H9 (cell line): ENCODE measurements around the gene NPAS1. TPM values are rescaled to one million over a fixed set of nuclear protein-coding genes. Genes with fewer than 3 reads are reported as not detected.
A peak's percentile ranks its signal among the peaks of the same experiment; 100 is the strongest.

ENCODE experiments used
- DNase-seq: peaks from one replicate; pipeline ENCODE4 v3.0.0-alpha.2; 2017
- H2AFZ ChIP-seq: one replicate; pipeline ENCODE4 v1.6.1; 2013; ENCODE audit warnings: mild to moderate bottlenecking, low read length, control low read depth, moderate library complexity
- H2AK5ac ChIP-seq: 2 replicates; pipeline ENCODE4 v1.6.1; 2013; ENCODE audit warnings: low read length, control low read depth, mixed read lengths; ENCODE audit not compliant: insufficient read length
- H2BK120ac ChIP-seq: one replicate; pipeline ENCODE4 v1.6.1; 2013; ENCODE audit warnings: low read depth, mild to moderate bottlenecking, low read length, control low read depth, inconsistent platforms; ENCODE audit not compliant: poor library complexity, severe bottlenecking
- H2BK12ac ChIP-seq: 2 replicates; pipeline ENCODE4 v1.6.1; 2013; ENCODE audit warnings: low read length, control low read depth, mixed read lengths, low read depth; ENCODE audit not compliant: insufficient read length
- H2BK15ac ChIP-seq: 2 replicates; pipeline ENCODE4 v1.6.1; 2013; ENCODE audit warnings: low read depth, low read length, control low read depth
- H2BK20ac ChIP-seq: one replicate; pipeline ENCODE4 v1.6.1; 2013; ENCODE audit warnings: low read depth, mild to moderate bottlenecking, low read length, control low read depth, inconsistent platforms; ENCODE audit not compliant: poor library complexity, severe bottlenecking
- H2BK5ac ChIP-seq: 2 replicates; pipeline ENCODE4 v1.6.1; 2013; ENCODE audit warnings: low read length, control low read depth, mixed read lengths; ENCODE audit not compliant: insufficient read length
- H3K14ac ChIP-seq: 2 replicates; pipeline ENCODE4 v1.6.1; 2013; ENCODE audit warnings: low read length, control low read depth; ENCODE audit not compliant: insufficient read depth
- H3K18ac ChIP-seq: 2 replicates; pipeline ENCODE4 v1.6.1; 2013; ENCODE audit warnings: low read depth, mild to moderate bottlenecking, mixed read lengths, low read length, control low read depth; ENCODE audit not compliant: insufficient read length
- H3K23ac ChIP-seq: 2 replicates; pipeline ENCODE4 v1.6.1; 2013; ENCODE audit warnings: low read length, control low read depth, mixed read lengths, low read depth; ENCODE audit not compliant: insufficient read length
- H3K23me2 ChIP-seq: 2 replicates; pipeline ENCODE4 v1.6.1; 2013; ENCODE audit warnings: low read depth, mild to moderate bottlenecking, mixed read lengths, low read length, control low read depth; ENCODE audit not compliant: insufficient read length, poor library complexity, severe bottlenecking
- H3K27ac ChIP-seq: 2 replicates; pipeline ENCODE4 v1.5.1; 2013; ENCODE audit warnings: low read length, control low read depth, mixed read lengths, low read depth; ENCODE audit not compliant: insufficient read length
- H3K27me3 ChIP-seq: 2 replicates; pipeline ENCODE4 v1.6.1; 2013; ENCODE audit warnings: low read length, control low read depth, inconsistent platforms; ENCODE audit not compliant: insufficient read depth
- H3K4ac ChIP-seq: 2 replicates; pipeline ENCODE4 v1.6.1; 2013; ENCODE audit warnings: low read depth, mild to moderate bottlenecking, control low read depth, inconsistent platforms, low read length, moderate library complexity
- H3K4me1 ChIP-seq: 2 replicates; pipeline ENCODE4 v1.6.1; 2013; ENCODE audit warnings: low read length, control low read depth, inconsistent platforms; ENCODE audit not compliant: insufficient read depth
- H3K4me2 ChIP-seq: 2 replicates; pipeline ENCODE4 v1.6.1; 2013; ENCODE audit warnings: low read length, control low read depth, mixed read lengths; ENCODE audit not compliant: insufficient read length, insufficient read depth
- H3K56ac ChIP-seq: 2 replicates; pipeline ENCODE4 v1.6.1; 2013; ENCODE audit warnings: low read depth, mild to moderate bottlenecking, mixed read lengths, low read length, control low read depth; ENCODE audit not compliant: insufficient read length
- H3K79me1 ChIP-seq: 2 replicates; pipeline ENCODE4 v1.6.1; 2013; ENCODE audit warnings: low read depth, mild to moderate bottlenecking, moderate library complexity, low read length, control low read depth, inconsistent platforms; ENCODE audit not compliant: insufficient read depth, poor library complexity, severe bottlenecking
- H3K79me2 ChIP-seq: 2 replicates; pipeline ENCODE4 v1.6.1; 2013; ENCODE audit warnings: low read length, control low read depth, inconsistent platforms; ENCODE audit not compliant: insufficient read depth
- H3K9ac ChIP-seq: 2 replicates; pipeline ENCODE4 v1.6.1; 2013; ENCODE audit warnings: low read length, control low read depth, mixed read lengths; ENCODE audit not compliant: insufficient read length; ENCODE audit errors: extremely low read depth
- H3K9me3 ChIP-seq: one replicate; pipeline ENCODE4 v1.6.1; 2013; ENCODE audit warnings: low read depth, low read length, inconsistent platforms; ENCODE audit not compliant: control insufficient read depth
- H3T11ph ChIP-seq: one replicate; pipeline ENCODE4 v1.6.1; 2013; ENCODE audit warnings: mild to moderate bottlenecking, low read length, control low read depth, inconsistent platforms
- H4K20me1 ChIP-seq: one replicate; pipeline ENCODE4 v1.6.1; 2013; ENCODE audit not compliant: control insufficient read depth, insufficient read length, insufficient read depth
- H4K5ac ChIP-seq: 2 replicates; pipeline ENCODE4 v1.6.1; 2013; ENCODE audit warnings: low read depth, mild to moderate bottlenecking, mixed read lengths, low read length, control low read depth; ENCODE audit not compliant: insufficient read length
- H4K8ac ChIP-seq: replicated peaks from 2 replicates; pipeline ENCODE4 v1.6.1; 2013; ENCODE audit warnings: low read length, control low read depth, mixed read lengths, low read depth; ENCODE audit not compliant: insufficient read length
- H4K91ac ChIP-seq: 2 replicates; pipeline ENCODE4 v1.6.1; 2013; ENCODE audit warnings: low read depth, mild to moderate bottlenecking, moderate library complexity, mixed read lengths, low read length, control low read depth; ENCODE audit not compliant: insufficient read length
- H3K27ac Mint-ChIP-seq, 3 experiments: 2 replicates in 2 of 3; 3 replicates in 1 of 3; pipeline ENCODE4 v1.8.0; 2020 to 2021; ENCODE audit warnings: mixed read lengths in 3 of 3, mild to moderate bottlenecking in 1 of 3, moderate library complexity in 1 of 3
- H3K27me3 Mint-ChIP-seq: 2 replicates; pipeline ENCODE4 v1.8.0; 2021; ENCODE audit warnings: low read depth, mild to moderate bottlenecking, moderate library complexity, mixed read lengths
- H3K36me3 Mint-ChIP-seq, 3 experiments: 2 replicates in 2 of 3; 3 replicates in 1 of 3; pipeline ENCODE4 v1.8.0; 2020 to 2021; ENCODE audit warnings: low read depth in 3 of 3, mixed read lengths in 3 of 3; ENCODE audit not compliant: insufficient read depth in 1 of 3
- H3K4me1 Mint-ChIP-seq, 2 experiments: 2 replicates each; pipeline ENCODE4 v1.8.0; 2020; ENCODE audit warnings: mixed read lengths in 2 of 2
- H3K4me3 Mint-ChIP-seq, 2 experiments: 2 replicates in 1 of 2; 3 replicates in 1 of 2; pipeline ENCODE4 v1.8.0; 2020 to 2021; ENCODE audit warnings: mild to moderate bottlenecking in 2 of 2, mixed read lengths in 2 of 2, moderate library complexity in 1 of 2
- H3K9me3 Mint-ChIP-seq, 2 experiments: 2 replicates in 1 of 2; 3 replicates in 1 of 2; pipeline ENCODE4 v1.8.0; 2020; ENCODE audit warnings: mild to moderate bottlenecking in 2 of 2, mixed read lengths in 2 of 2, moderate library complexity in 1 of 2
- WGBS: extraction: QIAGEN DNeasy Blood & Tissue Kit; methylation state at CpG from one replicate; pipeline ENCODE4 v1.1.7; 2013; ENCODE audit warnings: missing lambda C conversion rate, low lambda C conversion rate, mixed read lengths; ENCODE audit not compliant: insufficient read length; ENCODE audit errors: extremely low coverage; 5-methylcytosine and 5-hydroxymethylcytosine counted together
- total RNA-seq: library from RNA; stranded (reverse); gene quantifications from 2 replicates; pipeline ENCODE4 v1.2.1, GENCODE V29; 2021
- TF ChIP-seq, protein P1 (sequence below): fragments of 200-600 bp; sonication (generic); conservative IDR thresholded peaks from 3 replicates; pipeline ENCODE4 v1.8.0; 2021; ENCODE audit warnings: antibody characterized with exemption, mild to moderate bottlenecking

Gene NPAS1
- total RNA-seq, 1 experiment from 2014 or later = 17.8 TPM

DNA sequence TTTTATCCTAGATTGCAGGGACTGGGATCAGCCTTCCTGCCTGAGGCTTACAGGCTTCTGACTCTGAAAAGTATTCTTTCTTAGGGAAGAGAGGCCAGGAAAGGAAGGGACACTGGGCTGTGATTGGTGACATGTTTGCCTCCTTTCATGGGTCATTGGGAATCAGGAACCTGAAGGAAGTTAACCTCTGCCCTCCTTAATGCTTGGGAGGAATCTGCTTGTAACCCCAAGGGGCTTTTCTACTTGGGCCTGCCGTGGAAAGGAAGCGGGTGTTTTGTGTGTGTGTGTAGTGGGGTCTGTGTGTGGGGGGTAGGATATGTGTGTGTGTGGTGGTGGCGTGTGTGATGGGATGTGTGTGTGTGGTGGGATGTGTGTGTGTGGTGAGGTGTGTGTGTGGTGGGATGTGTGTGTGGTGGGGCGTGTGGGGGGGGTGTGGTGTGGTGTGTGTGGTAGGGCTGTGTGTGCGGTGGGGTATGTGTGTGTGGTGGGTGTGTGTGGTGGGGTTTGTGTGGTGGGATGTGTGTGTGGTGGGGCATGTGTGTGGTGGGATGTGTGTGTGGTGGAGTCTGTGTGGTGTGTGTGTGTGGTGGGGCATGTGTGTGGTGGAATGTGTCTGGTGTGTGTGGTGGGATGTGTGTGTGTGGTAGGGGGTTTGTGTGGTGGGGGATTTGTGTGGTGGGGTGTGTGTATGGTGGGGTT, 41.3 kb upstream of the NPAS1 start:
- no peak for DNase-seq
- no peaks in the 10 kb centered on the region for H3K23me2 ChIP-seq
- H4K8ac ChIP-seq = no peak overlapping the region
- no peak overlapping the region for H3K4me2 ChIP-seq
- H2BK12ac ChIP-seq = no peak overlapping the region
- H4K91ac ChIP-seq = no peak overlapping the region
- H3K56ac ChIP-seq = no peak overlapping the region
- Mint-ChIP-seq H3K4me1 (peaks cover 42 to 43% of the 10 kb centered on the region in 2 experiments), H3K27me3 (no peaks in the 10 kb centered on the region), H3K36me3 (peaks cover 0 to 4% (median 3%) of the 10 kb centered on the region in 3 experiments; a peak in 4 of 7 replicates), H3K27ac (peak overlapping the region in 2 of 3 experiments; percentile 49 to 97; a peak in 2 of 7 replicates), H3K4me3 (0 out of 5 replicates have a peak overlapping the region, but pooled peaks of 1 of the 2 experiments have one; percentile 7), H3K9me3 (no peaks in the 10 kb centered on the region)
- no peak overlapping the region for H3T11ph ChIP-seq
- H4K20me1 ChIP-seq = peaks cover 2% of the 10 kb centered on the region
- no peak overlapping the region for H2BK5ac ChIP-seq
- no peaks in the 10 kb centered on the region for H3K79me1 ChIP-seq
- no peak overlapping the region for H2BK15ac ChIP-seq
- H3K23ac ChIP-seq = no peak overlapping the region
- no peak overlapping the region for H2AK5ac ChIP-seq
- no peak overlapping the region for H3K4ac ChIP-seq
- H3K27me3 ChIP-seq = no peaks in the 10 kb centered on the region
- no peak overlapping the region for H3K9ac ChIP-seq
- TF ChIP-seq, protein P1, sequence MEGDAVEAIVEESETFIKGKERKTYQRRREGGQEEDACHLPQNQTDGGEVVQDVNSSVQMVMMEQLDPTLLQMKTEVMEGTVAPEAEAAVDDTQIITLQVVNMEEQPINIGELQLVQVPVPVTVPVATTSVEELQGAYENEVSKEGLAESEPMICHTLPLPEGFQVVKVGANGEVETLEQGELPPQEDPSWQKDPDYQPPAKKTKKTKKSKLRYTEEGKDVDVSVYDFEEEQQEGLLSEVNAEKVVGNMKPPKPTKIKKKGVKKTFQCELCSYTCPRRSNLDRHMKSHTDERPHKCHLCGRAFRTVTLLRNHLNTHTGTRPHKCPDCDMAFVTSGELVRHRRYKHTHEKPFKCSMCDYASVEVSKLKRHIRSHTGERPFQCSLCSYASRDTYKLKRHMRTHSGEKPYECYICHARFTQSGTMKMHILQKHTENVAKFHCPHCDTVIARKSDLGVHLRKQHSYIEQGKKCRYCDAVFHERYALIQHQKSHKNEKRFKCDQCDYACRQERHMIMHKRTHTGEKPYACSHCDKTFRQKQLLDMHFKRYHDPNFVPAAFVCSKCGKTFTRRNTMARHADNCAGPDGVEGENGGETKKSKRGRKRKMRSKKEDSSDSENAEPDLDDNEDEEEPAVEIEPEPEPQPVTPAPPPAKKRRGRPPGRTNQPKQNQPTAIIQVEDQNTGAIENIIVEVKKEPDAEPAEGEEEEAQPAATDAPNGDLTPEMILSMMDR = no peak
- H2AFZ ChIP-seq = no peak overlapping the region
- H3K14ac ChIP-seq = peak overlapping the region; percentile 37; the same call in 1 of the 2 replicates
- H3K18ac ChIP-seq = peak overlapping the region; percentile 65
- H4K5ac ChIP-seq = peak overlapping the region; percentile 14
- WGBS = no CpG with 5 or more reads among the region's 5 CpGs
- no peaks in the 10 kb centered on the region for H3K79me2 ChIP-seq
- H3K4me1 ChIP-seq = peaks cover 10% of the 10 kb centered on the region; the same call in 1 of the 2 replicates
- H2BK20ac ChIP-seq = no peak overlapping the region
- no peaks in the 10 kb centered on the region for H3K9me3 ChIP-seq
- H3K27ac ChIP-seq = no peak overlapping the region
- H2BK120ac ChIP-seq = no peak overlapping the region
